Keratinocyte (primary cell): ENCODE data around the gene COL6A2.

Experiments
- CTCF ChIP-seq, 3 experiments: IDR thresholded peaks in 1 of 3; conservative IDR thresholded peaks in 1 of 3; optimal IDR thresholded peaks in 1 of 3; 2 replicates in 2 of 3; 3 replicates in 1 of 3; pipeline versions ENCODE3 to v1.5.1; 2011; ENCODE audit warnings: low read length in 3 of 3, mild to moderate bottlenecking in 3 of 3, moderate library complexity in 2 of 3, control low read depth in 1 of 3, inconsistent platforms in 1 of 3; ENCODE audit not compliant: insufficient read depth in 2 of 3; ENCODE audit errors: extremely low read depth in 1 of 3
- EZH2 ChIP-seq: IDR thresholded peaks from one replicate; pipeline ENCODE4 v1.6.1; 2012; ENCODE audit warnings: inconsistent platforms, mild to moderate bottlenecking, low read length, moderate library complexity

GRCh38 chr21:46173573-46173972, 75.7 kb downstream of the COL6A2 start:
- TF ChIP-seq CTCF (optimal IDR thresholded peaks at IDR 0.05 in 1 of 3, IDR thresholded peaks at IDR 0.05 in 1 of 3, conservative IDR thresholded peaks at IDR 0.05 in 1 of 3; ENCODE audit: extremely low read depth in 1 of 3, insufficient read depth in 2 of 3, low read length in 3 of 3) (no peak), EZH2 (no peak)
